ENCODE data around the gene MRAS. TPM values are rescaled to one million over a fixed set of nuclear protein-coding genes. Genes with fewer than 3 reads are reported as not detected.

MRAS gene
- total RNA-seq, 4 donors from 2014 or later = 31.8 to 58.1 (median 51.8) TPM

GRCh38 chr3:138338244-138338643 is 10.1 kb upstream of the MRAS start:
- Histone ChIP-seq H3K9me3 (no peaks in the 10 kb centered on the region), H3K27me3 (no peaks in the 10 kb centered on the region), H3K4me3 (no peak overlapping the region), H3K36me3 (no peaks in the 10 kb centered on the region), H3K4me1 (no peaks in the 10 kb centered on the region), H3K27ac (no peak overlapping the region)
- 36 to 51% methylated on average over 4 to 5 of the region's 5 CpGs for WGBS, 2 donors (ENCODE audit: low coverage in 1 of 2)
- ATAC-seq = no peak
- TF ChIP-seq EP300 (IDR thresholded peaks at IDR 0.05) (no peak), POLR2AphosphoS5 (IDR thresholded peaks at IDR 0.05) (no peak), POLR2A (IDR thresholded peaks at IDR 0.05) (no peak)
- TF ChIP-seq, protein P1, sequence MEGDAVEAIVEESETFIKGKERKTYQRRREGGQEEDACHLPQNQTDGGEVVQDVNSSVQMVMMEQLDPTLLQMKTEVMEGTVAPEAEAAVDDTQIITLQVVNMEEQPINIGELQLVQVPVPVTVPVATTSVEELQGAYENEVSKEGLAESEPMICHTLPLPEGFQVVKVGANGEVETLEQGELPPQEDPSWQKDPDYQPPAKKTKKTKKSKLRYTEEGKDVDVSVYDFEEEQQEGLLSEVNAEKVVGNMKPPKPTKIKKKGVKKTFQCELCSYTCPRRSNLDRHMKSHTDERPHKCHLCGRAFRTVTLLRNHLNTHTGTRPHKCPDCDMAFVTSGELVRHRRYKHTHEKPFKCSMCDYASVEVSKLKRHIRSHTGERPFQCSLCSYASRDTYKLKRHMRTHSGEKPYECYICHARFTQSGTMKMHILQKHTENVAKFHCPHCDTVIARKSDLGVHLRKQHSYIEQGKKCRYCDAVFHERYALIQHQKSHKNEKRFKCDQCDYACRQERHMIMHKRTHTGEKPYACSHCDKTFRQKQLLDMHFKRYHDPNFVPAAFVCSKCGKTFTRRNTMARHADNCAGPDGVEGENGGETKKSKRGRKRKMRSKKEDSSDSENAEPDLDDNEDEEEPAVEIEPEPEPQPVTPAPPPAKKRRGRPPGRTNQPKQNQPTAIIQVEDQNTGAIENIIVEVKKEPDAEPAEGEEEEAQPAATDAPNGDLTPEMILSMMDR (IDR thresholded peaks at IDR 0.05) = no peak

DNA sequence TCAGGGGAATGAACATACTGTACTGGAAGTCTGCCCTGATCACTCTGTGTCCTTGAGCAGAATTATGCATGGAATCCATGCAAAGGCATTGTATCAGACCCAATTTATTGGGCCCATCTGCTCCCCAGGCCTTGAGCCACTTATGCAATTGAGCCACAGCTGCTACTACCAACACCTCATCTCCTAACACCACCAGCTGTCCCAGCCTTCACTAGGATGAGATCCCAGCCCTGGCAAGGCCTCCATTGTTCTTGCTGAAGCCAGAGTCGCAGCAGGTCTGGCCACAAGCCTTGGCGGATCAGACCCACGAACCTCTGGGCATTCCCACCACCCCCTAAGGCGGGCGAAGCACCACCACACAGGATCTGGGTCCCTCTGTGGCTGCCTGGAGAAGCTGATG is 9.6 kb upstream of the MRAS start:
- WGBS, 2 donors (ENCODE audit: low coverage in 1 of 2) = no CpG with 5 or more reads among the region's 5 CpGs
- Histone ChIP-seq H3K9me3 (no peaks in the 10 kb centered on the region), H3K4me3 (no peak overlapping the region), H3K36me3 (no peaks in the 10 kb centered on the region), H3K27me3 (no peaks in the 10 kb centered on the region), H3K4me1 (no peaks in the 10 kb centered on the region), H3K27ac (no peak overlapping the region)
- no peak for TF ChIP-seq POLR2A (IDR thresholded peaks at IDR 0.05)
- TF ChIP-seq POLR2AphosphoS5 (IDR thresholded peaks at IDR 0.05) = no peak
- TF ChIP-seq, protein P1 (IDR thresholded peaks at IDR 0.05) = no peak
- TF ChIP-seq EP300 (IDR thresholded peaks at IDR 0.05) = no peak
- no peak for ATAC-seq

GRCh38 chr3:138340511-138340910 is 7.9 kb upstream of the MRAS start:
- H3K4me1 ChIP-seq = no peaks in the 10 kb centered on the region
- H3K27me3 ChIP-seq = no peaks in the 10 kb centered on the region
- no peak overlapping the region for H3K27ac ChIP-seq
- H3K36me3 ChIP-seq = no peaks in the 10 kb centered on the region
- no peak for TF ChIP-seq POLR2AphosphoS5 (IDR thresholded peaks at IDR 0.05)
- no peak for TF ChIP-seq POLR2A (IDR thresholded peaks at IDR 0.05)
- no peak for TF ChIP-seq EP300 (IDR thresholded peaks at IDR 0.05)
- TF ChIP-seq, protein P1 (IDR thresholded peaks at IDR 0.05) = no peak
- no peak for ATAC-seq
- H3K4me3 ChIP-seq = no peak overlapping the region
- WGBS, 2 donors (ENCODE audit: low coverage in 1 of 2) = 86 to 95% methylated on average over 2 to 5 of the region's 5 CpGs
- H3K9me3 ChIP-seq = no peaks in the 10 kb centered on the region

- no peaks in the 10 kb centered on the region for H3K9me3 ChIP-seq
- ATAC-seq = no peak
- no peaks in the 10 kb centered on the region for H3K36me3 ChIP-seq
- peaks cover 0 to 17% (median 1%) of the 10 kb centered on the region in 3 donors for H3K4me1 ChIP-seq
- no CpG with 5 or more reads among the region's 1 CpG for WGBS, 2 donors (ENCODE audit: low coverage in 1 of 2)
- H3K27me3 ChIP-seq = no peaks in the 10 kb centered on the region
- no peak overlapping the region for H3K4me3 ChIP-seq
- H3K27ac ChIP-seq = no peak overlapping the region
- TF ChIP-seq EP300 (IDR thresholded peaks at IDR 0.05) (no peak), POLR2A (IDR thresholded peaks at IDR 0.05) (no peak), POLR2AphosphoS5 (IDR thresholded peaks at IDR 0.05) (no peak)
- TF ChIP-seq, protein P1 (IDR thresholded peaks at IDR 0.05) = no peak
These were observed 3.6 kb upstream of the MRAS start for GRCh38 chr3:138344754-138345153.

Data from gastroesophageal sphincter (tissue), 4 donors.